Adrenal gland (tissue), 12 donors: ENCODE measurements around the gene TMCC3. TPM values are rescaled to one million over a fixed set of nuclear protein-coding genes. Genes with fewer than 3 reads are reported as not detected.
"Not testable (repeated sequence)": the region's sequence is repeated elsewhere in the genome, so short reads cannot be mapped to it uniquely, and the experiment has no call there.

Experiments used
- DNase-seq, 7 donors: peaks; one replicate each; pipeline ENCODE4 v3.0.0-alpha.2; 2019 to 2020
- H3K27ac ChIP-seq, 5 donors: fragments of 200-600 bp; sonication (generic) in 4 of 5; 1 replicate in 3 of 5; 2 replicates in 2 of 5; pipeline versions ENCODE4 v1.5.1 to v1.8.0; 2016 to 2020; ENCODE audit warnings: mild to moderate bottlenecking in 1 of 5
- H3K27me3 ChIP-seq: fragments of 200-600 bp; 2 replicates; pipeline ENCODE4 v1.8.0; 2021
- H3K36me3 ChIP-seq, 2 donors: fragments of 200-600 bp; replicated peaks in 1 of 2; 1 replicate in 1 of 2; 2 replicates in 1 of 2; pipeline versions ENCODE4 v1.5.1 to v1.8.0; 2018 to 2022
- H3K4me1 ChIP-seq, 2 donors: fragments of 200-600 bp; replicated peaks in 1 of 2; 1 replicate in 1 of 2; 2 replicates in 1 of 2; pipeline versions ENCODE4 v1.5.1 to v1.8.0; 2018 to 2021
- H3K4me3 ChIP-seq, 4 donors: fragments of 200-600 bp; sonication (generic) in 3 of 4; one replicate each; pipeline ENCODE4 v1.5.1; 2016 to 2018
- H3K9me3 ChIP-seq, 3 donors: fragments of 200-600 bp; sonication (generic) in 1 of 3; replicated peaks in 1 of 3; 1 replicate in 2 of 3; 2 replicates in 1 of 3; pipeline versions ENCODE4 v1.5.1 to v1.8.0; 2016 to 2021
- CTCF ChIP-seq, 6 experiments: fragments of 450-650 bp in 4 of 6; fragments of 200-600 bp in 2 of 6; sonication (generic) in 1 of 6; IDR thresholded peaks; 1 replicate in 5 of 6; 2 replicates in 1 of 6; pipeline versions ENCODE4 v1.5.1 to v1.8.0; 2016 to 2021; ENCODE audit warnings: antibody characterized with exemption in 6 of 6, mild to moderate bottlenecking in 2 of 6, moderate library complexity in 1 of 6
- POLR2A ChIP-seq, 2 donors: fragments of 450-650 bp; IDR thresholded peaks; one replicate each; pipeline ENCODE4 v1.6.1; 2017; ENCODE audit warnings: antibody characterized with exemption in 2 of 2, mild to moderate bottlenecking in 2 of 2, moderate library complexity in 1 of 2
- WGBS, 4 donors: extraction: QIAGEN DNeasy Blood & Tissue Kit in 2 of 4; methylation state at CpG; one replicate each; pipeline versions ENCODE4 v1.1.5 to v1.1.7; 2013 to 2017; 5-methylcytosine and 5-hydroxymethylcytosine counted together
- intact Hi-C, 2 donors: fragments of 100-400 bp; cut with DNase I; formaldehyde crosslinking; loops; one replicate each; pipeline versions ENCODE4 v1.14.1 to v1.15.0; 2022 to 2023
- polyA plus RNA-seq, 3 donors: library from polyadenylated mRNA; stranded (reverse); fragments of 200-250 nt in 2 of 3; fragments of 350-450 nt in 1 of 3; fragmentation: Illumina TruSeq in 1 of 3; extraction: RNeasy Lipid Tissue Mini Kit (QIAGEN cat#74804) in 1 of 3; gene quantifications; one replicate each; pipeline ENCODE4 v1.2.3, GENCODE V29; 2013 to 2014
- total RNA-seq, 9 donors: library from RNA; depleted of rRNA in 4 of 9; stranded (reverse); fragments of >200 nt in 4 of 9; fragments of 120-200 nt in 1 of 9; fragmentation: NEBNext Ultra II Directional in 1 of 9; extraction: Animal tissue kit (Norgen Biotek cat#: 25700) in 1 of 9; gene quantifications; one replicate each; pipeline versions ENCODE4 v1.1.0 to v1.2.4, GENCODE V29; 2013 to 2023
- donor health status: healthy with polysubstance abuse.
- donor health status: Bipolar disorder and iron deficiency.
- donor health status: DM: yes; HTN: yes; CAD: no.
- donor health status: DM: no; HTN: no; CAD: no.
- donor health status: DM: no; HTN: no; CAD: no.
- donor health status: DM: yes; HTN: yes; CAD: no.

The TMCC3 gene
- total and polyA plus RNA-seq, 12 donors = 1.2 to 13.4 (median 6.7) TPM

DNA sequence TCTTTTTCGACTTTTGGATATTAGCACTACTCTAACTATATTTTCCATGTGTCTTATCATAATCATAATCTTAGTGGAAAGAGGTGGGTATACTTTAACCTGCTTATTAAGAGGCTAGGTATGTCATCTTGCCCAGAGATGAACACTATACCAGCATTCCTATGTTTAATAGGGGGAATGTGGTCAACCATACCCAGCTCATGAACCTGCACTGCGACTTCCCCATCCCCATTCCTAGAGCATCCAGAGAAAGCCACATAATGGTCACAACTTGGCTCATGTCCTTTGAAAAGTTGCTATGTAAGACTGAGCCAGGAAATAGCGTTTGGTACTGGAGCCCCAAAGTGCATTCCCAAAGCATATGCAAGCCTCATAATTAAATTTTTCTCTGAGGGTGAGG is 55.2 kb downstream of the TMCC3 start:
- Histone ChIP-seq H3K4me1 (no peaks in the 10 kb centered on the region), H3K27ac (no peak overlapping the region), H3K36me3 (no peaks in the 10 kb centered on the region), H3K9me3 (no peaks in the 10 kb centered on the region), H3K4me3 (no peak overlapping the region), H3K27me3 (no peaks in the 10 kb centered on the region)
- intact Hi-C loops = no loop called here
- 83 to 88% (median 86%) methylated on average over 3 of the region's 3 CpGs for WGBS, 4 donors
- TF ChIP-seq POLR2A (IDR thresholded peaks at IDR 0.05) = no peak
- no peak for TF ChIP-seq CTCF (IDR thresholded peaks at IDR 0.05)
- peak in 1 of 7 donors; percentile 20 for DNase-seq

DNA sequence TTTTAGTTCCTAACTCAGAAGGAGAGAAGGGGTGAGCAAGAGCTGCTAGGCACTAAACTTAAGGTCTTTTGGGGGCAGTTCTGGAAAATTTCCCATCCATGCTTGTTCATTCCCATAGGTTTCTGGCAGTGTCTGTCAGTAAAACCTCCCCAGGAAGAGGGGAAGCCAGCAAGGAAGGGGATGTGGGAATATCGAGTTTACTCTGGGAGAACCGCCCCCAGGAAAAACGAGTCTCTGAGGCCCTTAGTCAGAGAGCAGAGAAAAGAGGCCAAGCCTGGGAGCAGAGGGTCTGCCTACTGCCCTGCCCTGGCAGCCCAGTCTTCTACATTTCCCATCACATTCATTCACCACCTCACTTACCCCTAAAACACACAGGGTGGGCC is 55.9 kb downstream of the TMCC3 start:
- WGBS, 4 donors = 56 to 80% (median 64%) methylated on average over 3 of the region's 3 CpGs; no CpG with 5 or more reads in 1 of the 4 donors
- H3K4me1 ChIP-seq = no peaks in the 10 kb centered on the region

GRCh38 chr12:94593822-94594442 is 56.4 kb downstream of the TMCC3 start:
- no peaks in the 10 kb centered on the region for H3K36me3 ChIP-seq
- H3K27me3 ChIP-seq = no peaks in the 10 kb centered on the region
- intact Hi-C loops = no loop called here
- H3K4me3 ChIP-seq = no peak overlapping the region
- no peaks in the 10 kb centered on the region for H3K9me3 ChIP-seq
- 62 to 73% (median 68%) methylated on average over 4 of the region's 4 CpGs for WGBS, 4 donors
- peak in 1 of 7 donors; percentile 27 for DNase-seq
- TF ChIP-seq POLR2A (IDR thresholded peaks at IDR 0.05) (no peak), CTCF (IDR thresholded peaks at IDR 0.05) (no peak)
- no peak overlapping the region for H3K27ac ChIP-seq
- no peaks in the 10 kb centered on the region for H3K4me1 ChIP-seq

More for the DNA sequence above, 55.9 kb downstream of the TMCC3 start:
- TF ChIP-seq POLR2A (IDR thresholded peaks at IDR 0.05) = no peak
- intact Hi-C loops = no loop called here
- H3K4me3 ChIP-seq = no peak overlapping the region
- no peaks in the 10 kb centered on the region for H3K27me3 ChIP-seq
- no peaks in the 10 kb centered on the region for H3K9me3 ChIP-seq
- peak in 1 of 7 donors; percentile 17 for DNase-seq
- H3K27ac ChIP-seq = no peak overlapping the region
- no peaks in the 10 kb centered on the region for H3K36me3 ChIP-seq

DNA sequence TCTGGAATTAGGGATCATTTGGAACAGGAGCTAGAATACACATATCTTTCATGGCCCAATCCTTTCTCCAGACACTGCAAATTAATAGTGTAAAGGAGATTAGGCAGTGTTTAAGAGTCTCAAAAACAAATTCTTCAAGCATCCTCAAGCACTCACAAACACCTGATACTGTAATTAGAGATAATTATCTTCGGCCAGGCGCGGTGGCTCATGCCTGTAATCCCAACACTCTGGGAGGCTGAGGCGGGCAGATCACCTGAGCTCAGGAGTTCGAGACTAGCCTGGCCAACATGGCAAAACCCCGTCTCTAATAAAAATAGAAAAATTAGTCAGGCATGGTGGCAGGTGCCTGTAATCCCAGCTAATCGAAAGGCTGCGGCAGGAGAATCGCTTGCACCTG is 57.6 kb downstream of the TMCC3 start:
- 85 to 97% (median 92%) methylated on average over 9 of the region's 9 CpGs for WGBS, 4 donors
- H3K4me3 ChIP-seq, intact Hi-C loops, H3K27me3 ChIP-seq, H3K4me1 ChIP-seq, H3K27ac ChIP-seq, H3K9me3 ChIP-seq, H3K36me3 ChIP-seq: not testable (repeated sequence)
- DNase-seq = peak in 1 of 7 donors; percentile 41

GRCh38 chr12:94592080-94592479 is 58.3 kb downstream of the TMCC3 start:
- Histone ChIP-seq H3K27ac (no peak overlapping the region), H3K9me3 (no peaks in the 10 kb centered on the region), H3K4me1 (peaks cover 0 to 11% of the 10 kb centered on the region in 2 donors), H3K4me3 (no peak overlapping the region), H3K36me3 (no peaks in the 10 kb centered on the region), H3K27me3 (no peaks in the 10 kb centered on the region)
- intact Hi-C loops = no loop called here
- DNase-seq = peak in 2 of 7 donors; percentile 30 to 56
- 83 to 92% (median 89%) methylated on average over 6 of the region's 6 CpGs for WGBS, 4 donors
- TF ChIP-seq CTCF (IDR thresholded peaks at IDR 0.05) (no peak), POLR2A (IDR thresholded peaks at IDR 0.05) (no peak)
